ENCODE measurements around the gene MAP3K3.

- TF ChIP-seq POLR2AphosphoS5 (IDR thresholded peaks at IDR 0.05; ENCODE audit: low read depth, low read length) (no peak), POLR2A (IDR thresholded peaks at IDR 0.05; ENCODE audit: low read depth, low read length) (no peak)
Observed at GRCh38 chr17:63631626-63632025, 9.4 kb downstream of the MAP3K3 start.
